ENCODE data around the gene KCNMB1. TPM values are rescaled to one million over a fixed set of nuclear protein-coding genes. Genes with fewer than 3 reads are reported as not detected.

The KCNMB1 gene
- total and polyA plus RNA-seq, 2 experiments from 2014 or later: not detected

GRCh38 chr5:170426149-170426767 lies 37.1 kb upstream of the KCNMB1 start:
- Histone ChIP-seq H3K4me2 (ENCODE audit: unreplicated experiment) (no peak overlapping the region), H3K9me2 (ENCODE audit: insufficient read depth) (no peaks in the 10 kb centered on the region), H3K4me3 (no peak overlapping the region), H3K27me3 (replicated peaks; ENCODE audit: insufficient read depth) (peaks cover 60% of the 10 kb centered on the region), H3K4me1 (ENCODE audit: insufficient read depth) (no peaks in the 10 kb centered on the region), H4K20me1 (ENCODE audit: insufficient read depth) (no peaks in the 10 kb centered on the region), H3K9ac (no peak overlapping the region), H2AFZ (no peak overlapping the region), H3K36me3 (ENCODE audit: low read depth) (no peaks in the 10 kb centered on the region), H3K9me3 (ENCODE audit: low read depth) (no peaks in the 10 kb centered on the region), H3K79me2 (ENCODE audit: insufficient read depth) (no peaks in the 10 kb centered on the region), H3K27ac (no peak overlapping the region), H3F3A (ENCODE audit: insufficient read depth) (no peaks in the 10 kb centered on the region)
- TF ChIP-seq EZH2phosphoT487 (IDR thresholded peaks at IDR 0.05; ENCODE audit: insufficient read depth, low read depth) (no peak), EZH2 (IDR thresholded peaks at IDR 0.05; ENCODE audit: insufficient read depth, poor library complexity, severe bottlenecking) (no peak)
- in situ Hi-C loops (cut with MboI): no loop called here
- WGBS, 2 experiments (ENCODE audit: low coverage in 1 of 2, low lambda C conversion rate in 2 of 2, missing lambda C conversion rate in 2 of 2): 71 to 78% methylated on average over 3 of the region's 3 CpGs
- DNase-seq: no peak

DNA sequence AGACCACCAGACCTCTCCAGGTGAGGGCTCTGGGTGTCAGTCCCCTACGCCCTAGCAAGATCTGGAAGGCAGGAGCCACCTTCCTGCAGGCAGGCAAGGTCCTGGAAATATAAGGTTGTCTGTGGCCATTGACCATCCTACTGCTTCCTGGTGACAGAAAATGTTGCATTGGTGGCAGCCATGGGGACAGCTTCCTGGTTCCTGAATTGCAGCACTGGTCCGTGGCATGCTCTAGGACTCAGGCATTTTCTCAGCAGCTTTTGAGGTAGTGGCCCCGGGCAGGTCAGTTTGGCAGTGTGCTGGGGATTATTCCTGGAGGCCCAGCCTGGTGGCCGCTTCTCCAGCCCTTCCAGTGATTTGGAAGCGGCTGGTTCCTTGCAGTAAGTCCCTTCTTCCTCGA lies 36.6 kb upstream of the KCNMB1 start:
- WGBS, 2 experiments (ENCODE audit: low coverage in 1 of 2, low lambda C conversion rate in 2 of 2, missing lambda C conversion rate in 2 of 2): 60 to 69% methylated on average over 6 of the region's 6 CpGs
- Histone ChIP-seq H3K9me3 (ENCODE audit: low read depth) (no peaks in the 10 kb centered on the region), H3K36me3 (ENCODE audit: low read depth) (no peaks in the 10 kb centered on the region), H3K9me2 (ENCODE audit: insufficient read depth) (no peaks in the 10 kb centered on the region), H2AFZ (no peak overlapping the region), H3K27ac (no peak overlapping the region), H3K79me2 (ENCODE audit: insufficient read depth) (no peaks in the 10 kb centered on the region), H4K20me1 (ENCODE audit: insufficient read depth) (no peaks in the 10 kb centered on the region), H3K4me2 (ENCODE audit: unreplicated experiment) (no peak overlapping the region), H3K4me1 (ENCODE audit: insufficient read depth) (no peaks in the 10 kb centered on the region), H3K4me3 (no peak overlapping the region), H3K27me3 (replicated peaks; ENCODE audit: insufficient read depth) (peaks cover 61% of the 10 kb centered on the region), H3F3A (ENCODE audit: insufficient read depth) (no peaks in the 10 kb centered on the region), H3K9ac (no peak overlapping the region)
- no peak for DNase-seq
- in situ Hi-C loops (cut with MboI): no loop called here
- TF ChIP-seq EZH2 (IDR thresholded peaks at IDR 0.05; ENCODE audit: insufficient read depth, poor library complexity, severe bottlenecking) (no peak), EZH2phosphoT487 (IDR thresholded peaks at IDR 0.05; ENCODE audit: insufficient read depth, low read depth) (no peak)

DNA sequence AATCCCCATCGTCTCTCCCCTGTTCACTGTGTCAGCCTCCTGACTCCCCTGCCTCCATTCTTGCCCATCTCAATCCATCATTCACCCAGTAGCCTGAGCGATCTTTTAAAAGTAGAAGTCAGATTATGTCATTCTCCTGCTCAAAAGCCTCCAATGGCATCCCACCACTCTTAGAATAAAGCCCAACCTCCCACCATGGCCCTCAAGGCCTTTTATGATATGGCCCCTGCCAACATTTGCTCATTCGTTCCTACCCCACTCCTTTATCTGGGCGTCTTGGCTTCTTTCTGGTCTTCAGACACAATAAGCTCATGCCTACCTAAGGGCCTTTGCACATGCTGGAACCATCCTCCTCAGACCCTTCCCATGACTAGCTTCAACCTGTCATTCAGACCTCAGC lies 35.5 kb upstream of the KCNMB1 start:
- in situ Hi-C loops (cut with MboI): loop anchor here (25.0 kb wide), 1 partner anchor 312 kb away; the partner anchor contains the start of gene FOXI1
- H3K4me1 ChIP-seq (ENCODE audit: insufficient read depth): no peaks in the 10 kb centered on the region

GRCh38 chr5:170423692-170424091 lies 34.5 kb upstream of the KCNMB1 start:
- no peaks in the 10 kb centered on the region for H3K4me1 ChIP-seq (ENCODE audit: insufficient read depth)
- no peak overlapping the region for H2AFZ ChIP-seq
- no peaks in the 10 kb centered on the region for H4K20me1 ChIP-seq (ENCODE audit: insufficient read depth)
- no peaks in the 10 kb centered on the region for H3K9me2 ChIP-seq (ENCODE audit: insufficient read depth)
- in situ Hi-C loops (cut with MboI): loop anchor here (25.0 kb wide), 1 partner anchor 311 kb away; the partner anchor contains the start of gene FOXI1
- peaks cover 60% of the 10 kb centered on the region for H3K27me3 ChIP-seq (replicated peaks; ENCODE audit: insufficient read depth)
- no peak overlapping the region for H3K27ac ChIP-seq
- WGBS, 2 experiments (ENCODE audit: low coverage in 1 of 2, low lambda C conversion rate in 2 of 2, missing lambda C conversion rate in 2 of 2): 68 to 72% methylated on average over 7 of the region's 7 CpGs
- TF ChIP-seq EZH2phosphoT487 (IDR thresholded peaks at IDR 0.05; ENCODE audit: insufficient read depth, low read depth): no peak
- no peak for TF ChIP-seq EZH2 (IDR thresholded peaks at IDR 0.05; ENCODE audit: insufficient read depth, poor library complexity, severe bottlenecking)
- H3K9ac ChIP-seq: no peak overlapping the region
- DNase-seq: no peak
- H3K79me2 ChIP-seq (ENCODE audit: insufficient read depth): no peaks in the 10 kb centered on the region
- no peaks in the 10 kb centered on the region for H3K9me3 ChIP-seq (ENCODE audit: low read depth)
- no peaks in the 10 kb centered on the region for H3K36me3 ChIP-seq (ENCODE audit: low read depth)
- no peak overlapping the region for H3K4me3 ChIP-seq
- no peaks in the 10 kb centered on the region for H3F3A ChIP-seq (ENCODE audit: insufficient read depth)
- no peak overlapping the region for H3K4me2 ChIP-seq (ENCODE audit: unreplicated experiment)

More for the DNA sequence above, 35.5 kb upstream of the KCNMB1 start:
- Histone ChIP-seq H3K9ac (no peak overlapping the region), H3F3A (ENCODE audit: insufficient read depth) (no peaks in the 10 kb centered on the region), H3K36me3 (ENCODE audit: low read depth) (no peaks in the 10 kb centered on the region), H2AFZ (no peak overlapping the region), H4K20me1 (ENCODE audit: insufficient read depth) (no peaks in the 10 kb centered on the region), H3K9me2 (ENCODE audit: insufficient read depth) (no peaks in the 10 kb centered on the region), H3K9me3 (ENCODE audit: low read depth) (no peaks in the 10 kb centered on the region), H3K27me3 (replicated peaks; ENCODE audit: insufficient read depth) (peaks cover 58% of the 10 kb centered on the region), H3K4me2 (ENCODE audit: unreplicated experiment) (no peak overlapping the region), H3K27ac (no peak overlapping the region), H3K79me2 (ENCODE audit: insufficient read depth) (no peaks in the 10 kb centered on the region), H3K4me3 (no peak overlapping the region)
- no peak for DNase-seq
- TF ChIP-seq EZH2phosphoT487 (IDR thresholded peaks at IDR 0.05; ENCODE audit: insufficient read depth, low read depth): no peak
- TF ChIP-seq EZH2 (IDR thresholded peaks at IDR 0.05; ENCODE audit: insufficient read depth, poor library complexity, severe bottlenecking): no peak
- WGBS, 2 experiments (ENCODE audit: low coverage in 1 of 2, low lambda C conversion rate in 2 of 2, missing lambda C conversion rate in 2 of 2): 67 to 74% methylated on average over 4 of the region's 4 CpGs

Measured in GM23248 (cell line).